Ascending aorta (tissue), 2 donors: ENCODE measurements around the gene CDC14B. TPM values are rescaled to one million over a fixed set of nuclear protein-coding genes. Genes with fewer than 3 reads are reported as not detected.

ENCODE experiments used
- DNase-seq, 2 donors: peaks; one replicate each; pipeline ENCODE4 v3.0.0-alpha.2; 2019; ENCODE audit warnings: low spot score in 2 of 2
- H3K27ac ChIP-seq, 2 donors: fragments of 200-600 bp; sonication (generic); one replicate each; pipeline ENCODE4 v1.5.1; 2016 to 2017; ENCODE audit warnings: mild to moderate bottlenecking in 1 of 2
- H3K27me3 ChIP-seq: fragments of 200-600 bp; sonication (generic); one replicate; pipeline ENCODE4 v1.5.1; 2017
- H3K36me3 ChIP-seq, 2 donors: fragments of 200-600 bp; sonication (generic); one replicate each; pipeline ENCODE4 v1.5.1; 2016
- H3K4me1 ChIP-seq, 2 donors: fragments of 200-600 bp; sonication (generic); one replicate each; pipeline ENCODE4 v1.5.1; 2016 to 2017; ENCODE audit warnings: mild to moderate bottlenecking in 1 of 2
- H3K4me3 ChIP-seq, 2 donors: fragments of 200-600 bp; sonication (generic); one replicate each; pipeline ENCODE4 v1.5.1; 2016 to 2017; ENCODE audit warnings: mild to moderate bottlenecking in 1 of 2
- H3K9me3 ChIP-seq, 2 donors: fragments of 200-600 bp; sonication (generic); one replicate each; pipeline ENCODE4 v1.5.1; 2016
- intact Hi-C: fragments of 100-400 bp; cut with DNase I; formaldehyde crosslinking; loops from one replicate; pipeline ENCODE4 v1.15.1; 2023
- total RNA-seq: library from RNA; depleted of rRNA; stranded (reverse); fragments of >200 nt; gene quantifications from one replicate; pipeline ENCODE4 v1.1.0, GENCODE V29; 2016
- TF ChIP-seq, protein P1 (sequence below), 3 experiments: fragments of 200-600 bp in 2 of 3; fragments of 450-650 bp in 1 of 3; sonication (generic) in 2 of 3; IDR thresholded peaks; one replicate each; pipeline ENCODE4 v1.5.1; 2016 to 2019; ENCODE audit warnings: antibody characterized with exemption in 3 of 3, mild to moderate bottlenecking in 1 of 3, moderate library complexity in 1 of 3

CDC14B gene
- total RNA-seq, 1 donor from 2014 or later = 47.8 TPM

DNA sequence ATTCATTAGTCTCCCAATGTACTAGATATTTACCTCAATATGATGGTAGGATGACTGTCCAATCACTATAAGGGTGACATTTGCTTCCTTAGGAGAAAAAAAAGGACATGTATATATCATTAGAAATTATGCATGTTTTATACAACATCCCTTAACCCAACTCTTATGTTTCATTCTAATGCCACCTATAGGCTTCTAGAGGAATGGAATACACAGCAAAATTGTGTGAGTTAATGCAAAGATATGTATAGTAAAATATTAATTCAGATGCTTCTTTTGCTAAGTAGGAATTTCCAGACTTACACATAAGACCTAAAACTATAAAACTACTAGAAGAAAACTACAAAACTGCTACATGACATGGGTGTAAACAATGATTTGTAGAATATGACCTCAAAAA lies 32.0 kb upstream of the CDC14B start:
- TF ChIP-seq, protein P1, sequence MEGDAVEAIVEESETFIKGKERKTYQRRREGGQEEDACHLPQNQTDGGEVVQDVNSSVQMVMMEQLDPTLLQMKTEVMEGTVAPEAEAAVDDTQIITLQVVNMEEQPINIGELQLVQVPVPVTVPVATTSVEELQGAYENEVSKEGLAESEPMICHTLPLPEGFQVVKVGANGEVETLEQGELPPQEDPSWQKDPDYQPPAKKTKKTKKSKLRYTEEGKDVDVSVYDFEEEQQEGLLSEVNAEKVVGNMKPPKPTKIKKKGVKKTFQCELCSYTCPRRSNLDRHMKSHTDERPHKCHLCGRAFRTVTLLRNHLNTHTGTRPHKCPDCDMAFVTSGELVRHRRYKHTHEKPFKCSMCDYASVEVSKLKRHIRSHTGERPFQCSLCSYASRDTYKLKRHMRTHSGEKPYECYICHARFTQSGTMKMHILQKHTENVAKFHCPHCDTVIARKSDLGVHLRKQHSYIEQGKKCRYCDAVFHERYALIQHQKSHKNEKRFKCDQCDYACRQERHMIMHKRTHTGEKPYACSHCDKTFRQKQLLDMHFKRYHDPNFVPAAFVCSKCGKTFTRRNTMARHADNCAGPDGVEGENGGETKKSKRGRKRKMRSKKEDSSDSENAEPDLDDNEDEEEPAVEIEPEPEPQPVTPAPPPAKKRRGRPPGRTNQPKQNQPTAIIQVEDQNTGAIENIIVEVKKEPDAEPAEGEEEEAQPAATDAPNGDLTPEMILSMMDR (IDR thresholded peaks at IDR 0.05) = peak in 1 of 3 experiments; percentile 18
- Histone ChIP-seq H3K4me3 (no peak overlapping the region), H3K27me3 (no peaks in the 10 kb centered on the region), H3K9me3 (no peaks in the 10 kb centered on the region), H3K4me1 (peaks cover 4 to 7% of the 10 kb centered on the region in 2 donors), H3K27ac (no peak overlapping the region), H3K36me3 (peaks cover 30 to 37% of the 10 kb centered on the region in 2 donors)
- intact Hi-C loops = loop anchor here (5.0 kb wide), 1 partner anchor 94 kb away; no protein-coding TSS in a partner anchor
- DNase-seq = no peak

DNA sequence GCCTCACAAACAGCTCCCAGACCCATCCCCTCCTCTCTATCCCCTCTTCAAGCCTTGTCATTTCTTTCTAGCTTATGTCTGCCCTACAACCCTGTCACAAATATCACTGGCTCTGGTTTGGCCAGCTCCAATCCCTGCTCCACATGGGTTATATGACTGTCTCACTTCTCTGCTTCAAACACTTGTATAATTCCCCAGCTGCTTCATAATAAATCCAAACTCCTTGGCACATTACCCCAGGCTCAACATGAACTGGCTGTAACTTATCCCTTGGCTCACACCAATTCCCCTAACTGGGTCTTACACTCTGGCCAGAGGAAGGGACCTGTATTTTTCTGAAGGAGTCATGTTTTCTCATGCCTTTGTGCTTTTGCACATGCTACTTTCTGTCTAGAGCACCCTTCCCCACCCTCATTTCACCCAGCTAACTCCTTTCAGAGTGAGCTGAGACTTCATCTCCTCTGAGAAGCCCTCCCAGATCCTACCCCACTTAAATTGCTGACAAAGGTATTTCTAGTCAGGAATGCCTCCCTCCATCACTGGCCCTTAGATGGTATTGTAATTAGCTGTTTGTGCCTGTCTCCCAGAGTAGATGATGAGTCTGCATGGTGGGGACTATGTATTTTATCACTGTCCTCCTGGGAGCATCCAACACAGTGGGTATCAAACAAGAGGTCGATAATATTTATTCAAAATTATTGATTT lies 30.1 kb upstream of the CDC14B start:
- no peak overlapping the region for H3K27ac ChIP-seq
- no peaks in the 10 kb centered on the region for H3K27me3 ChIP-seq
- H3K9me3 ChIP-seq = no peaks in the 10 kb centered on the region
- no peak overlapping the region for H3K4me3 ChIP-seq
- TF ChIP-seq, protein P1 (IDR thresholded peaks at IDR 0.05) = no peak
- DNase-seq = no peak
- peaks cover 36 to 50% of the 10 kb centered on the region in 2 donors for H3K36me3 ChIP-seq
- intact Hi-C loops = loop anchor here (5.0 kb wide), 1 partner anchor 92 kb away; no protein-coding TSS in a partner anchor
- peaks cover 4% of the 10 kb centered on the region in 2 donors for H3K4me1 ChIP-seq

DNA sequence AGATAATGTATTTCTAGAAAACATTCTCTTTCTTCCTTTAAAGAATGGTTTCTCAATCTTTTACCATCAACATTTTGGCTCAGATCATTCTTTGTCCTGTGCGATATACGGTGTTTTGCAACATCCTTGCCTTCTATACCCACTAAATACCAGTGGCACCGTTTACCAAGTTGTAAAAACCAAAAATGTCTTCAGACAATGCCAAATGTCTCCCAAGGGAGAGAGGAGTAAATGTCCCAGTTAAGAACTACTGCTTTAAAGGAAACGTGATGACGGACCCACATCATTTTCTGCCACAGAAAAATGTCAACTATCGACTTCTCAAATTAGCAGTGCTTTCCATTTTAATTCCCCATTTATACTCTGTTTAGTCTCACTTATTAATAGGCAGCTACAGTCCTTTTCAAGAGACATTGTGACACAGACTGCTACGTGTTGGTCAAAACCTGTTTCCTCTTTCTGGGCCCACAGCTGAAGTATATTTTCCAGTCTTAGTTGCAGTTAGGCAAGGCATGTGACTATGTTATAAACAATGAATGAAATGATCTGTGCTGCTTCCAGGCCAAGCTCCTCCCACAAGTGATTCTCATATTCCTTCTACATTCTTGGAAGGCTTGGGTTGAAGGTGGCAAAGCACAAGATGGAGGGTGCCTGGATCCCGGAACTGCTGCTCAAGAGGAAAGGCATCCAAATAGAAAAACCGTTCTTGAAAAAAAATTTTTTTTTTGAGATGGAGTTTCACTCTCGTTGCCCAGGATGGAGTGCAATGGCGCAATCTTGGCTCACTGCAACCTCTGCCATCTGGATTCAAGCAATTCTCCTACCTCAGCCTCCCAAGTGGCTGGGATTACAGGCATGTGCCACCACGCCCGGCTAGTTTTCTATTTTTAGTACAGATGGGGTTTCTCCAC lies 26.7 kb upstream of the CDC14B start:
- TF ChIP-seq, protein P1 (IDR thresholded peaks at IDR 0.05) = no peak
- DNase-seq = peak in 1 of 2 donors; percentile 70
- intact Hi-C loops = no loop called here
- Histone ChIP-seq H3K4me3 (no peak overlapping the region), H3K36me3 (peaks cover 38 to 76% of the 10 kb centered on the region in 2 donors), H3K9me3 (no peaks in the 10 kb centered on the region), H3K27ac (peak overlapping the region; percentile 31 to 46), H3K27me3 (no peaks in the 10 kb centered on the region), H3K4me1 (no peaks in the 10 kb centered on the region)

DNA sequence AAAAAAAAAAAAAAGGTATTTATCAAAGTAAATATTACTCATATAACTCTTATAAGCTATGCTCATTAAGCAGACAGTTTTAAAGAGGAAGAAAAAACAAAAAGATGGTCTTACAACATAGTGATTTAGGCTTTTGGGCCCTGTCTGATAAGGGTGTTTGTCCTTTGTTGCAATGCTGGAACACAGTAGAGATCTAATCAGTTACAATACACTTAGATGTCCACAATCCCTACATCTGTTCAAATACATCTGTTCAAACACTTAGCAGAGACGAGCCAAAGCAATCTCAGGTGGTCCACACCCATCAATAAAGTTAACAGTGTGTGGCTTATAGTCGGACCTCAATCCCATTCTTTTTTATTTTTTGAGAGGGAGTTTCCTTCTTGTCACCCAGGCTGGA lies 24.5 kb upstream of the CDC14B start:
- no peaks in the 10 kb centered on the region for H3K9me3 ChIP-seq
- TF ChIP-seq, protein P1 (IDR thresholded peaks at IDR 0.05) = no peak
- intact Hi-C loops = no loop called here
- peaks cover 20 to 63% of the 10 kb centered on the region in 2 donors for H3K36me3 ChIP-seq
- no peak overlapping the region for H3K27ac ChIP-seq
- no peak overlapping the region for H3K4me3 ChIP-seq
- H3K4me1 ChIP-seq = no peaks in the 10 kb centered on the region
- no peak for DNase-seq
- H3K27me3 ChIP-seq = no peaks in the 10 kb centered on the region

DNA sequence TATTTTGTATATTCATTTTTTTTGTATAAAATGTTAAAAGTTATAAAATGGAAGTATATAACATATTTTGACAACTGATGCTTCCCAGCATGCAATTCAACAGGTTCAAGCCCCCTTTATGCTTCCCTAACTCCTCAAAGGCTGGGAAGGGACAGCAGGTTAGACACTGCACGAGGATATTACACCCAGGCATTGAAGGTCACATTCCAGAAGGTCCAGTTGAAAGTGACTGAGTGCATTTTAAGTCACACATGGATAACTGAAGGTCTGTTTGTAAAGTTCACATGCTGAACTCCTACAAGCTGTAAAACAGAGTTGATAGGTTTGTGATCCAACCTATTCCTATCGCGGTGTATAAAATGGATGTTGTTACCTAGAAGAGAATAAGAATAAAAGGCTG lies 21.9 kb upstream of the CDC14B start:
- H3K9me3 ChIP-seq = no peaks in the 10 kb centered on the region
- intact Hi-C loops = no loop called here
- H3K4me3 ChIP-seq = no peak overlapping the region
- peaks cover 9 to 47% of the 10 kb centered on the region in 2 donors for H3K36me3 ChIP-seq
- H3K4me1 ChIP-seq = no peaks in the 10 kb centered on the region
- H3K27me3 ChIP-seq = no peaks in the 10 kb centered on the region
- DNase-seq = no peak
- TF ChIP-seq, protein P1 (IDR thresholded peaks at IDR 0.05) = no peak
- no peak overlapping the region for H3K27ac ChIP-seq
